DND-41 (cell line): ENCODE data around the gene PEX7.

ENCODE experiments used
- ATAC-seq: fragments of 200-7000 bp; cut with Tn5 transposase; 3 replicates; pipeline ENCODE4 v1.9.1; 2021; ENCODE audit warnings: low read depth; ENCODE audit not compliant: insufficient read depth
- DNase-seq: peaks from one replicate; pipeline ENCODE4 v3.0.0-alpha.2; 2020
- H2AFZ ChIP-seq: 2 replicates; pipeline ENCODE4 v1.6.0; 2012; ENCODE audit warnings: low read depth, low read length
- H3K27ac ChIP-seq: 2 replicates; pipeline ENCODE4 v1.5.1; 2012; ENCODE audit warnings: low read length, inconsistent platforms
- H3K27me3 ChIP-seq: fragments of 200-600 bp; sonication (generic); 2 replicates; pipeline ENCODE4 v1.6.0; 2012; ENCODE audit warnings: low read length, mild to moderate bottlenecking, inconsistent platforms; ENCODE audit not compliant: insufficient read depth, poor library complexity
- H3K36me3 ChIP-seq: 2 replicates; pipeline ENCODE4 v1.5.1; 2012; ENCODE audit warnings: low read length, inconsistent platforms; ENCODE audit not compliant: insufficient read depth
- H3K4me1 ChIP-seq: 2 replicates; pipeline ENCODE4 v1.5.1; 2012; ENCODE audit warnings: mild to moderate bottlenecking, low read length; ENCODE audit not compliant: insufficient read depth
- H3K4me2 ChIP-seq: 2 replicates; pipeline ENCODE4 v1.6.0; 2012; ENCODE audit warnings: mild to moderate bottlenecking, moderate library complexity, low read length, inconsistent platforms; ENCODE audit not compliant: insufficient read depth
- H3K4me3 ChIP-seq, 2 experiments: fragments of 200-600 bp in 1 of 2; shearing (Covaris generic) in 1 of 2; 2 replicates each; pipeline ENCODE4 v1.5.1; 2012 to 2016; ENCODE audit warnings: inconsistent platforms in 2 of 2, low read length in 2 of 2, mild to moderate bottlenecking in 2 of 2, low read depth in 1 of 2, moderate library complexity in 1 of 2
- H3K79me2 ChIP-seq: 2 replicates; pipeline ENCODE4 v1.6.0; 2012; ENCODE audit warnings: low read length, inconsistent platforms; ENCODE audit not compliant: insufficient read depth
- H3K9ac ChIP-seq: 2 replicates; pipeline ENCODE4 v1.6.0; 2012; ENCODE audit warnings: low read depth, mild to moderate bottlenecking, inconsistent platforms, low read length, moderate library complexity
- H3K9me3 ChIP-seq: 2 replicates; pipeline ENCODE4 v1.5.1; 2012; ENCODE audit warnings: low read length, moderate library complexity, mild to moderate bottlenecking, inconsistent platforms; ENCODE audit not compliant: insufficient read depth, severe bottlenecking
- H4K20me1 ChIP-seq: 2 replicates; pipeline ENCODE4 v1.6.0; 2012; ENCODE audit warnings: low read length; ENCODE audit not compliant: insufficient read depth
- CTCF ChIP-seq: IDR thresholded peaks from 2 replicates; pipeline ENCODE4 v1.5.1; 2012; ENCODE audit warnings: borderline replicate concordance, low read length, moderate library complexity, mild to moderate bottlenecking; ENCODE audit not compliant: poor library complexity, severe bottlenecking; ENCODE audit errors: extremely low read depth
- EZH2 ChIP-seq: IDR thresholded peaks from 3 replicates; pipeline ENCODE4 v1.6.1; 2012; ENCODE audit warnings: borderline replicate concordance, low read depth, mild to moderate bottlenecking, moderate library complexity, low read length, inconsistent platforms; ENCODE audit not compliant: severe bottlenecking

The PEX7 gene

GRCh38 chr6:136820561-136820960 lies 1.8 kb upstream of the PEX7 start:
- no peaks in the 10 kb centered on the region for H3K9me3 ChIP-seq
- no peak overlapping the region for H3K4me3 ChIP-seq
- H3K4me1 ChIP-seq, result peaks cover 16% of the 10 kb centered on the region
- no peaks in the 10 kb centered on the region for H3K36me3 ChIP-seq
- peak overlapping the region; percentile 27; the same call in 1 of the 2 replicates for H2AFZ ChIP-seq
- ATAC-seq (no peak), DNase-seq (no peak)
- no peak overlapping the region for H3K4me2 ChIP-seq
- peaks cover 6% of the 10 kb centered on the region; the same call in 1 of the 2 replicates for H3K79me2 ChIP-seq
- no peaks in the 10 kb centered on the region for H4K20me1 ChIP-seq
- H3K27ac ChIP-seq, result no peak overlapping the region
- H3K9ac ChIP-seq, result no peak overlapping the region
- no peaks in the 10 kb centered on the region for H3K27me3 ChIP-seq
- TF ChIP-seq EZH2, result no peak
- TF ChIP-seq CTCF, result no peak

- TF ChIP-seq CTCF (no peak), EZH2 (no peak)
- peak overlapping the region; percentile 93 for H3K4me2 ChIP-seq
- H3K36me3 ChIP-seq, result no peaks in the 10 kb centered on the region; the same call in 1 of the 2 replicates
- H3K79me2 ChIP-seq, result peaks cover 6% of the 10 kb centered on the region; the same call in 1 of the 2 replicates
- no peaks in the 10 kb centered on the region for H3K9me3 ChIP-seq
- peak overlapping the region; percentile 61 for H3K9ac ChIP-seq
- H3K27me3 ChIP-seq, result no peaks in the 10 kb centered on the region
- H3K4me1 ChIP-seq, result peaks cover 16% of the 10 kb centered on the region
- H3K27ac ChIP-seq, result peak overlapping the region; percentile 72
- peak overlapping the region; percentile 28 to 84; a peak in 3 of 4 replicates for H3K4me3 ChIP-seq
- peak overlapping the region; percentile 95 for H2AFZ ChIP-seq
- ATAC-seq (0 out of 3 replicates have a peak, but pooled peaks have one; percentile 1), DNase-seq (no peak)
- H4K20me1 ChIP-seq, result no peaks in the 10 kb centered on the region
These were observed 381 bp upstream of the PEX7 start for GRCh38 chr6:136822046-136822375.

- peak overlapping the region; percentile 61 for H3K9ac ChIP-seq
- DNase-seq (peak; percentile 16), ATAC-seq (no peak)
- H3K79me2 ChIP-seq, result peaks cover 6% of the 10 kb centered on the region; the same call in 1 of the 2 replicates
- H4K20me1 ChIP-seq, result no peaks in the 10 kb centered on the region
- no peaks in the 10 kb centered on the region for H3K27me3 ChIP-seq
- H3K4me1 ChIP-seq, result peaks cover 16% of the 10 kb centered on the region
- H3K4me3 ChIP-seq, result peak overlapping the region; percentile 28 to 84; a peak in 3 of 4 replicates
- H3K27ac ChIP-seq, result peak overlapping the region; percentile 72
- H3K9me3 ChIP-seq, result no peaks in the 10 kb centered on the region
- peak overlapping the region; percentile 95 for H2AFZ ChIP-seq
- peak overlapping the region; percentile 93 for H3K4me2 ChIP-seq
- no peak for TF ChIP-seq EZH2
- TF ChIP-seq CTCF, result no peak
- peaks cover 3% of the 10 kb centered on the region; the same call in 1 of the 2 replicates for H3K36me3 ChIP-seq
These were observed 802 bp downstream of the PEX7 start for GRCh38 chr6:136823128-136823660.

- no peak overlapping the region for H3K4me3 ChIP-seq
These were observed 3.8 kb downstream of the PEX7 start for GRCh38 chr6:136826216-136826615.

More at GRCh38 chr6:136826216-136826615, 3.8 kb downstream of the PEX7 start:
- peaks cover 16% of the 10 kb centered on the region for H3K4me1 ChIP-seq
- no peaks in the 10 kb centered on the region for H4K20me1 ChIP-seq
- H3K27me3 ChIP-seq, result no peaks in the 10 kb centered on the region
- H3K79me2 ChIP-seq, result peaks cover 6% of the 10 kb centered on the region; the same call in 1 of the 2 replicates
- ATAC-seq (no peak), DNase-seq (no peak)
- peaks cover 5% of the 10 kb centered on the region for H3K9me3 ChIP-seq
- no peak overlapping the region for H3K4me2 ChIP-seq
- H2AFZ ChIP-seq, result no peak overlapping the region
- H3K36me3 ChIP-seq, result peaks cover 30% of the 10 kb centered on the region; the same call in 1 of the 2 replicates
- H3K9ac ChIP-seq, result no peak overlapping the region
- H3K27ac ChIP-seq, result no peak overlapping the region
- TF ChIP-seq CTCF (no peak), EZH2 (no peak)
